ENCODE data around the gene GUK1. TPM values are rescaled to one million over a fixed set of nuclear protein-coding genes. Genes with fewer than 3 reads are reported as not detected.

GUK1 gene
- total and polyA plus RNA-seq, 2 of the 8 experiments (the other 6 are each of a cell fraction or from before 2014, with no cell fraction given) = 68.5 to 183 TPM

DNA sequence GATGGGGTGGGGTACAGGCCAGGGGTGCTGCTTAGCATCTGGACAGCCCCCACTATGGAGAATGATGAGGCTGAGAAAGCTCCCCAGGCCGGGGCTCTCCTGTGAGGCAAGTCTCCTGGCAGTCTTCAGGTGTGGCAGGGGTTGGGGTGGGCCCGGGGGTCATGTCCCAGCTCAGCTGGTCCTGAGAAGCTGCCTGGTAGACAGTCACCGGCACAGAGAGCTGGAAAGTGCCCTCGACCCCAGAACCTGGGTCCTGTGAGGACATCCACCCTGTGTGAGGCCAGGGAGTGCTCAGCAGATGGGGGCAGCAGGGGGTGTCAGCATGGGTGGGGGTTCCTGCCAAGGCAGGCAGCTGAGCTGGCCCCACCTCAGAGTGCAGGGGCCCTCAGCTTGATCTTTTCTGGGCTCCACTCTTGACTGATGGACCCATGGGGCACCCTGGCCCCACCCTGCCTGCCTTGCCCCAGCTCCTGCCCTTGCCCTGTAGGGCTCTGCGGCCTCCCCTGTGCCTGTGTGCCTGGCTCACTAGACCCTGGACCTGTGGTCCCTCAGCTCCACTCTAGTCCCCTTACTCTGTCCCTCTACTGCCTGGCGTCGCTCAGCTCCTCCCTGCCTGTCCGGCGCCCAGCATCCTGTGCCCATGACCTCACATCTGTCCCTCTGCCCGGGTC, 31.3 kb downstream of the GUK1 start (continued):
- TF ChIP-seq BCL11A (IDR thresholded peaks at IDR 0.05; ENCODE audit: low read depth in 2 of 2, low read length in 2 of 2) (no peak), TAF1 (IDR thresholded peaks at IDR 0.05; ENCODE audit: low read depth, low read length) (no peak), EZH2 (IDR thresholded peaks at IDR 0.05; ENCODE audit: low read depth, low read length, severe bottlenecking) (no peak)
